T47D (cell line): ENCODE results near the gene RNF125.
"Not testable (repeated sequence)": the region's sequence is repeated elsewhere in the genome, so short reads cannot be mapped to it uniquely, and the experiment has no call there.

Experiments
- DNase-seq, 2 experiments: peaks; one replicate each; pipeline versions ENCODE4 v3.0.0 to v3.0.0-alpha.2; 2011 to 2012; ENCODE audit warnings: low read depth in 1 of 2, low spot score in 1 of 2
- JUND ChIP-seq: IDR thresholded peaks from 2 replicates; pipeline ENCODE4 v1.6.1; 2012; ENCODE audit warnings: low read depth
- in situ Hi-C: cut with HindIII; loops from 2 replicates; pipeline ENCODE4 v1.10.0; 2016; ENCODE audit warnings: low sequenced_read_pairs, low pct_unique_long_range_greater_than_20kb

RNF125 gene

DNA sequence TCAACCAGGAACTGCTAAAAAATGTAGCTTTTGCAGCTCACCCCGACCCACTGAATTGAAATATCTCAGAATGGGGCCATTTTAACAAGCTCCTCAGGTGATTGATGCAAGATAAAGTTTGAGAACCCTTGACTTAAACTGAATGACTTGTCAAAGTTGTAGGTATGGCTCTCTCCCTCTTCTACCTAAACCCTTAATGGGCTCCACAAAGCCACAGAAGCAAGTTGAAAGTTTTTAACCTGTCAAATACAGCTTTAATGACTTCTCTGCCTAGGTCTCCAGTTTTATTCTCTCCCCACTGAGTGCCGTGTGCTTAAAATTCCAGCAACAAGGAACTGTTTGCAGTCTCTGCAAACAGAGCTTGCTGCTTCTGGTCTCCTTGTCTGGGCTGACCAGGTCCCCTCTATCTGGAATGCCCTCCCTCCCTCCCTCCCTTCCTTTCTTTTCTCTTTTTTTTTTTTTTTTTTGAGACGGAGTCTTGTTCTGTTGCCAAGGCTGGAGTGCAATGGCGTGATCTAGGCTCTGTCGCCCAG lies 19.7 kb upstream of the RNF125 start:
- TF ChIP-seq JUND = no peak
- in situ Hi-C loops = no loop called here
- no peak for DNase-seq

DNA sequence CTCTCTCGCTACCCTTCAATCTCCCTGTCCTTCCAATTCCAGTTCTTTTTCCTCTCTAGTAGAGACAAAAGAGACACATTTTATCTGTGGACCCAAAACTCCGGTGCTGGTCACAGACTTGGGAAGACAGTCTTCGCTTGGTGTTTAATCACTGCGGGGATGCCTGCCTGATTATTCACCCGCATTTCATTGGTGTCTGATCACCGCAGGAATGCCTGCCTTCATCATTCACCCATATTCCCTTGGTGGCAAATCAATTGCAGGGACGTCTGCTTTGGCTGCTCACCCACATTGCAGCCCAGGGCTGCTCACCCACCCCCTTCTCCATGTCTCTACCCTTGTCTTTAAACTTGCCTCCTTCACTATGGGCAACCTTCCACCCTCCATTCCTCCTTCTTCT lies 17.5 kb upstream of the RNF125 start:
- DNase-seq, in situ Hi-C loops: not testable (repeated sequence)

DNA sequence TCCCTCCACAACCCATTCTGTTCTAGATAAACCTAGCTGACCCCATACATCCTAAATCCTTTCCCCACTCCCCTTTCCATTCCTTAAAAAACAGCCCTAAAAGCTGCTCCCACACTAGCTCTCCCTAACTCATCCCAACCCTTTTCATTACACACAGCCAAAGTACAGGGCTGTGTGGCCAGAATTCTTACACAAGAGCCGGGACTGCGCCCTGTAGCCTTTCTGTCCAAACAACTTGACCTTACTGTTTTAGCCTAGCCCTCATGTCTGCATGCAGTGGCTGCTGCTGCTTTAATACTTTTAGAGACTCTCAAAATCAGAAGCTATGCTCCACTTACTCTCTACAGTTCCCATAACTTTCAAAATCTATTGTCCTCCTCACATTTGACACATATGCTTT lies 14.8 kb upstream of the RNF125 start:
- DNase-seq, in situ Hi-C loops: not testable (repeated sequence)

DNA sequence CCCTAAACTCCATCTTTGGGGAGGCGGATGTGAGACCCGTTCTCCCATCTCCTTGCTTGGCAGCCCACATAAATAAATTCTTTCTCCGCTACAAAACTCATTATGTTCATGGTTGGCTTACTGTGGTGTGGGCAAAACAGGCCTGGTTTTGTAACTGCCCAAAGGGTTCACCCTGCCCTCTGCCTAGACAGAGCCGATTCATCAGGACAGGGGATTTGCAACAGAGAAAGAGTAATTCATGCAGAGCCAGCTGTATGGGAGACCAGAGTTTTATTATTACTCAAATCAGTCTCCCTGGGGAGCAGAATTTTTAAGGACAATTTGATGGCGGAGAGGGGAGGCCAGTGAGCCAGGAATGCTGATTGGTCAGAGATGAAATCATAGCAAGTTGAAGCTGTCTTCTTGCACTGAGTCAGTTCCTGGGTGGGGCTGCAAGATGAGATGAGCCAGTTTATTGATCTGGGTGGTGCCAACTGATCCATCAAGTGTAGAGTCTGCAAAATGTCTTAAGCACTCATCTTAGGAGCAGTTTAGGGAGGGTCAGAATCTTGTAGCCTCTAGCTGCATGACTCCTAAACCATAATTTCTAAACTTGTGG lies 8.4 kb upstream of the RNF125 start:
- TF ChIP-seq JUND = no peak
- no peak for DNase-seq
- in situ Hi-C loops = no loop called here

DNA sequence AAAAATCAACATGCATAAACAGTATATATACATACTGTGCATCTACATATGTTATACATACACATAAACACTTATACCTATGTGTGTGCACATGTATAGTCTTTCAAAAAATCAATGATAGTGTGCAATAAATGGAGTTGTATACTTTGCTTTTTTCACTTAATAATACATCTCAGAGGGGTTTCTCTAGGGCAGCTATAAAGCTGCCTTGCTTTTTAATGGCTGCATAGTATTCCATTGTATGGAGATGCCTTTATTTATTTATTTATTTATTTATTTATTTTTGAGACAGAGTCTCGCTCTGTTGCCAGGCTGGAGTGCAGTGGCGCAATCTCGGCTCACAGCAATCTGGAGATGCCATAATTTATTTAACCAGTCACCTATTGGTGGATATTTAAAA lies 7.4 kb upstream of the RNF125 start:
- in situ Hi-C loops = no loop called here
- no peak for DNase-seq
- TF ChIP-seq JUND = no peak

DNA sequence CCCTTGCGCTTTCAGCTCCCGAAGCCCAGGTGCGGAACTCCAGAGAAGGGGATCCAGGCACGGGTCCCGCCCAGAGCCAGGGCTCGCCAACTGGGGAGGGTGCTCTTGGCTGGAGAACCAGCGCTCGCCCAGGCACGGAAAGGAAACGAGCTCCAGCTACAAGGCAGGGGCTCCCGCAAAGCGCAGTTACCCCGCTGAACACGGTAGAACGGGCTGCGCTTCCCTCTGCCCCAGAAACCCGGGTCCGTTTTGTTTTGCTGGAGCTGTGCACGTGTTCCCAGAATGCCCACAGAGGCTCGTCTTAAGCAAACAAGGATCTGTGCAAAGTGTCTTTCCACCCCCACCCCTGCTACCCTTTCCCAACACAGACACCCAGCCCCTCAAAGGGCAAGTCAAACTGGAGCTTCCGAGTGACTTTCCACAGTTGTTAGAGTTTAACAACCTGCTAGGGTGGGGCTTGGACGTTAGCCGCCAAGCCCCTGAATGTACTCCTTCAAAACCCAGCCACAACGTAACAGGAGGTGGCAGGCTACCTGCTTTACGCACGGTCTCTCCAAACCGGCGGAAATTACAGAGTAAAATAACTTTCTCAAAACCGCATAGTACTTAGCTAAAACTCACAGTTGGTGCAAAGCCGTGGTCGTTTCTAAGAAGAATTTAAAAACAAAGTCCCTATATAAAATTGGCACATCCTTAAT lies 775 bp downstream of the RNF125 start:
- in situ Hi-C loops = no loop called here
- DNase-seq = peak; percentile 32 to 33
- no peak for TF ChIP-seq JUND

DNA sequence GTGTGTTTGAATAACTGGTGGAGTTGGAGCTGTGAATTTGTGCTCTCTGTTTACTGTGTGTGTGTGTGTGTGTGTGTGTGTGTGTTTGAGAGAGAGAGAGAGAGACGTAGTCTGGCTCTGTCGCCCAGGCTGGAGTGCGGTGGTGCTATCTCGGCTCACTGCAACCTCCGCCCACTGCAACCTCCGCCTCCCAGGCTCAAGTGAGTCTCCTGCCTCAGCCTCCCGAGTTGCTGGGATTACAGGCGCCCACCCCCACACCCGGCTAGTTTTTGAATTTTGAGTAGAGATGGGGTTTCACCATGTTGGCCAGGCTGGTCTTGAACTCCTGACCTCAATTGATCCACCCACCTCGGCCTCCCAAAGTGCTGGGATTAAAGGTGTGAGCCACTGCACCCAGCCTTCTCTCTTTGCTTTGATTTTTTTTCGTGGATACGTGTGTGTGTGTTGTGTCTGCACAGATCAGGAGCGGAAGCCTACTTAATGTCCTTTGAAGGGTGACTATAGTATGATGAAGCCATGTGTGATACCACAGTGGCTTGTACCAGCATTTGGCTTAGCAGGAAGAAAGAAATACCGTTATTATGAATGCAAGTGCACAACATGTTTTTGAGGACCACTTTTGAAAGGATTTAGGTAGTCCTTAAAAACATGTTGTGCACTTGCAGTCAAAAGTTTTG lies 1.5 kb downstream of the RNF125 start:
- DNase-seq, in situ Hi-C loops: not testable (repeated sequence)

DNA sequence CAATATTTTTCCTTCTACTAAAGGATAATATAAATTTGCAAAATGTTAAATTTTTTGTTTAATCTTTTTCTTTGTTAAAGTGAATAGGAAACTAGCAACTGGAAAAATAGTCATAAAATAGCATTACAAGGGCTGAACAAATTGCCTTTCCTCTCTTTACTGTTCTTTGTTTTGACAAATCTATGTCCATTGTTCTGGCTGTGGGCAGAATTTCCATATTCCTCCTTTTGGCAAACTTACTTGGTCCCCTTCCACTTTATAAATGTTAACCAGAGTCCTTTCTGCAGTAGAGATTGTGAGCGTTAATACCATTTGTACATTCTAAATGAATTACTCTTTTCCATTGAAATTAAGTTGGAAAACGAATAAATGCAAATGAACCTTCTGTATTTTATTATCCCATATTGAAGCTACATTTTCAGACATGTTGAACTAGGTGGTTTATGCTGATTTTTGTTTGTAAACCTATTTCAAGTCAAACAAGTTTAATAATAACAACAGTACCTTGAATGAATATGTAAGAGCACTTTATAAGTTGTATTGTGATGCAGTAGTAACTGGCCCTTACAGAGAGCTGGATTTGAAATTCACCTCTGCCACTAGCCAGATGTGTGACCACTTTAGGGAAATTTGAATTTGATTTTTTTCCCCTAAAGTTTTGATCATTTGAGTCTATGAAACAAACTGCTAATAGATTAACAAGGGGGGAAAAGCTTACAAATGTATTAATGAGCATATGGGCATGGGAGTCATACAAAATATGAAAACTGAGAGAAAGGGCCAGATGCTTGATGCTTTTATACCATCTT lies 3.3 kb downstream of the RNF125 start:
- in situ Hi-C loops = no loop called here

DNA sequence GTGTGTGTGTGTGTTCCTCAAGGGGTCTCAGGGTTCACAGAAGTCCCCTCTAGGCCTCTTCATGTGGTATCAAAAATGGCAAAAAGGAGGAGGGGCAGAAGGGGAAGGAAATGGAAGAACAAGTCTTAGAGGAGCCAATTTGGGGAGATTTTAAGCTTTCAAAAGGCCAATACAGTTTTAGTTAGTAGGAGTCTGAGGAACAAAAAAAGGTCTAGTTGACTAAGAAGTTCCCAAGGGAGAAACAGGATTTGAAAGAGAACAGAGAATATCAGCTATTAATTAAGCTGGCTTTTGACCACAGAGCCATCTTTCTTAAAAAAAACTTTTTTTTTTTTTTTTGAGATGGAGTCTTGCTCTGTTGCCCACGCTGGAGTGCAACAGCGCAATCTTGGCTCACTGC lies 7.1 kb downstream of the RNF125 start:
- no peak for DNase-seq
- no peak for TF ChIP-seq JUND
- in situ Hi-C loops = no loop called here

More for the DNA sequence above, 3.3 kb downstream of the RNF125 start:
- TF ChIP-seq JUND = no peak
- DNase-seq = no peak

DNA sequence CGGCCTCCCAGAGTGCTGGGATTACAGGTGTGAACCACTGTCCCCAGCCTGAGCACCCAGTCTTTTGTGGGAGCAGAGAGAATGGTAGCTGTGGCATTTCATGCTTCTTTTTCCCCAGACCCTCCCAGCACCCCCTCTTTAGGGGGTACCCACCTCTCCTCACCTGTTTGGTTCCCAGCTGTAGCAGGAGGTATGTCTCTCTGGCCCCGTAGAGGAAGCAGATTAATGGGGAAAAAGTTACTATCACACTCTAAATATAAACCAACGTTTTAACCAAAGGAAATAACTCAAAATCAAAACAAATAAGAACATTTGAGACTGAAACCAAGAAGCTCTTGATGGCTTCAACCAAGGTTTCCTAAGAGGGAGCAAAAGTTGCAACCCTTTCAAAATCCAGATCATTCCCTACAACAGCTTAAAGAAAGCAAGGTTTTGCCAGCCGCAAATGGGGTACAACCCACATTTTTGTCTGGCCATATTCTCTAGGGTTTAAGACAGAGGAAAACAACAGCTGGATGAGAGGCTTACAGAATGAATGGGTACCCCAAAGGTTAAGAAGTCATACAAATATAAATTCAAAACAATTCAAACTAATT lies 8.0 kb downstream of the RNF125 start:
- no peak for TF ChIP-seq JUND
- in situ Hi-C loops = no loop called here
- DNase-seq = no peak

DNA sequence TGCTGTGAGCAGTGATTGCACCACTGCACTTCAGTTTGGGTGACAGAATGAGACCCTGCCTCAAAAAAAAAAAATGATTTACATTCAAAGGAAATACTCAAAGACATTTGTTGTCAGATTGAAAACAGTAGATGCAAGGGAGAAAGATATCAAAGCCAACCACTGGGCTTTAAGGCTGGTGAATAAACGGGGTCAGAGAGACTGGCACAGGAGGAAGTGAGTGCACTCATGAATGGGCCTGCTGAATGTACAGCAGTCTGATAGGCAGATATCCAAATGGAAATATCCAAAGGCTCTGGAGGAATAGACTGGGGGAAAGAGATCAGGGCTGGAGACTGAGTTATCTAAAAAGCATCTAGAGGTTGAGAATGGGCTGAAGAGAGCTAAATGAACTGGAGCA lies 10.9 kb downstream of the RNF125 start:
- DNase-seq = no peak
- in situ Hi-C loops = no loop called here
- no peak for TF ChIP-seq JUND

DNA sequence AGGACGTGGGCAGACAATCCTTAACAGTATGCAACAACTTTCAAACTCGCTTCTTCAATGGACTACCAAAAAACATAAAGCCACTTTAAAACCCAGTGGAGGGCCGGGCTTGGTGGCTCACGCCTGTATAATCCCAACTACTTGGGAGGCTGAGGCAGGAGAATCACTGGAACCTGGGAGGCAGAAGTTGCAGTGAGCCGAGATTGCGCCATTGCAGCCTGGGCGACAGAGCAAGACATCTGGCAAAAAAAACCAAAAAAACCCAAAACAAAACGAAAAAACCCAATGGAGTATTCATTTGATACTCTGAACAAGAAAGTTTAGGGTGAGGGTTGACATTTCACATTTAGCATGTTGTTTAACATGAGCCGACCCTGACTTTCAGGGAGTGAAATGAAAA lies 14.0 kb downstream of the RNF125 start:
- in situ Hi-C loops = no loop called here
- no peak for DNase-seq
- no peak for TF ChIP-seq JUND
